GM20431 (cell line): ENCODE measurements around the gene CDCP1.
"Not testable (repeated sequence)": the region's sequence is repeated elsewhere in the genome, so short reads cannot be mapped to it uniquely, and the experiment has no call there.

ENCODE experiments used
- in situ Hi-C: fragments of 300-500 bp; cut with MseI, MboI; formaldehyde crosslinking; loops from one replicate; pipeline ENCODE4 v1.15.0; 2020; ENCODE audit warnings: low sequenced_read_pairs; ENCODE audit not compliant: unreplicated experiment

CDCP1 gene

DNA sequence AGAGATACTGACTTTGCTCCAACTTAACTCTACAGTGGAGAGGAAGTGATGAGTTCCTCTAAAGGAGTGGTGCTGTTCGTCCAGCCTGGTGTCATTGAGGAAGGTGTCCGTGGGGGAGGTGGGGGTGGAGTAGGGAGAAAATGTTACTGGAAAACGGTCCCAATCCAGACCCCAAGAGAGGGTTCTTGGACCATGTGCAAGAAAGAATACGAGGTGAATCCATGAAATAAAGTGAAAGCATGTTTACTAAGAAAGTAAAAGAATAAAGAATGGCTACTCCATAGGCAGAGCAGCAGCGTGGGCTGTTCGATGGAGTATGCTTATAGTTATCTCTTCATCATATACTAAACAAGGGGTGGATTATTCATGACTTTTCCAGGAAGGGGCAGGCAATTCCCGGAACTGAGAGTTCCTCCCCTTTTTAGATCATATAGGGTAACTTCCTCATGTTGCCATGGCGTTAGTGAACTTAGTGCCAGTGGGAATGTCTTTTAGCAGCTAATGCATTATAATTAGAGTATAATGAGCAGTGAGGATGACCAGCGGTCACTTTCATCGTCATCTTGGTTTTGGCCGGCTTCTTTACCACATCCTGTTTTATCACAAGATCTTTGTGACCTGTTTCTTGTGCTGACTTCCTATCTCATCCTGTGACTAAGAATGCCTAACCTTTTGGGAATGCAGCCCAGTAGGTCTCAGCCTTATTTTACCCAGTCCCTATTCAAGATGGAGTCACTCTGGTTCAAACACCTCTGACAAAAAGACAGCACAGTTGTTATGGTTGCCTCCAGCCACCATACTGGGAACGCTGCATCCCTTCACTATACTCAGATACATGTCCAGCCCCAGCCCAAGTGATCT, 81.4 kb downstream of the CDCP1 start:
- in situ Hi-C loops: no loop called here

DNA sequence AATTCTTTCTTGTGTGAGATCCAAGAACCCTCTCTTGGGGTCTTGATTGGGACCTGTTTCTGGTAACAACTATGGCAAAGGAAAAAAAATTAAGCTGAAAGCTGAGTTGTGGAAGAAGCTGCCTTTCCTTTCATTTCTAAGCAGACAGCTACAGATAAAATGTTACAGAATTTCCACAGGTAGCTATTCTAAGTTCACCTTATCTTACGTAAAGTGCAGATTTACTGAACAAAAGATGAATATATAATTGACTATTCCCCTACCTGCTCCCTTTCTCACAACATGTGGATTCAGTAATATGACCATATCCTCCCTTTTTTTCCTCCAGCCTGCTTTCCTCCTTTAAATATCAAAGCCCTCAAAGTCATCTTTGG, 83.5 kb downstream of the CDCP1 start:
- in situ Hi-C loops: no loop called here

- in situ Hi-C loops: no loop called here
These were observed 85.8 kb downstream of the CDCP1 start for GRCh38 chr3:45060165-45060892.

DNA sequence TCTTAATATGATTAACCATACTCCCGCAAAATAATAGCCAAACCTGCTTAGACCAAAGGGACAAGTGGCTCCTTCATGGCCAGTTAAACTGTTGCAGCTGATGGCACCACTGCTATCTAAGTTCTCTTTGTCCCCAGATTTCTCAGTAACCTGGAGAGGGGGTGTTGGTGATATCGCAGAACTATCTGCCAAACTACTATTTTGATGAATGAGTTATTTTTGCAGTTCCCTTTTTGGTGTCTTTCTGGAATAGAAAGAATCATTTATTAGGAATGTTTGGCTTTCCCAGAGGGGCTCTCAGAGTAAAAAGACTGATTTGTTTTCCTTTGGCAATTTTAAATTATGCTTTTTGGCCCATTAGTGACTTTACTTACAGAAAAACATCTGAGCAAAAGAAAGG, 87.0 kb downstream of the CDCP1 start:
- in situ Hi-C loops: no loop called here

DNA sequence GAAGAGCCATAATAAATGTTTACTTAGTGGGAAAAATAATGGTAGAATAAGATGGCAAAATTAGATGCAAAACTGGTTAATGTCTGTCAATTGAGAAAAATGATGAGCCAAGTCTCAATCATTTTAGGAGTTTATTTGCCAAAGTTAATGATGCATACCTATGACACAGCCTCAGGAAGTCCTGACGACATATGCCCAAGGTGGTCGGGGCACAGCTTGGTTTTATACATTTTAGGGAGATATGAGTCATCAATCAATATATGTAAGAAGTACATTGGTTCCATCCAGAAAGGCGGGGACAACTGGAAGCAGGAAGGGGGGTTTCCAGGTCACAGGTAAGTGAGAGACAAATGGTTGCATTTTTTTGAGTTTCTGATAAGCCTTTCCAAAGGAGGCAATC, 88.6 kb downstream of the CDCP1 start:
- in situ Hi-C loops: no loop called here

GRCh38 chr3:45056608-45057301, 89.4 kb downstream of the CDCP1 start:
- in situ Hi-C loops: no loop called here

DNA sequence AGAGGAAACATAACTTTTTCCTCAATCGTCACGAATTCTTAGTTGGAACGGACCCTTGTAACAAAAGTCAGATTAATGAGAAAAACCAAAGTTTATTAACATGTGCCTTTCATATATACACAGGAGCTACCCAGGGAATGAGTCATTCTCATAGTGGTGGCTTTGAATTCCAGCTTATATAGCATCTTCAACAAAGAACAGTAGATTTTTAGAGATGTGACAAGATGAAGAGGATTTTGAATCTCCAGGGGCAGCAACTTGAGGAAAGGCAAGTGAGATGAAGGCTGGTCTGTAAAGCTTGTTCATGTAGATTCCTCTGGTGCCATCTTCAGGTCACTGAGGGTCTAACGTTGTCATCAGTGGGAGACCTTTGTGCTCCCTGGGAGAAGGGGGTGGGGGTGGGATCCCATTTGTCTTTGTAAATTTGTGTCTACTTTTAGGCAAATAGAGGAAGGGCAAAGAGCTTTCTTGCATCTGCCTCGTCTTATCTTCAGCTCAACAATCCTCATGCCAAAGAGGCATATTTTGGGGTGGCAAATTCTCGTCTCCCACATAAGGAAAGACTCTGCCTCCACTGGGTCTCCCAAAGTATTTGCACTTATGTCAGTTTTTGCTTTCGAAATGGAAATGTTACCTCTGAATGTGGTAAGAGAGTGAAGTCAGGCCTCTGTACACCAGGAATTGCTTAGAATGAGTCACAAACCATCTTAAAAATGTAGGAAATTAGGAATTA, 90.6 kb downstream of the CDCP1 start:
- in situ Hi-C loops: no loop called here

GRCh38 chr3:45055032-45055410, 91.2 kb downstream of the CDCP1 start:
- in situ Hi-C loops: no loop called here

DNA sequence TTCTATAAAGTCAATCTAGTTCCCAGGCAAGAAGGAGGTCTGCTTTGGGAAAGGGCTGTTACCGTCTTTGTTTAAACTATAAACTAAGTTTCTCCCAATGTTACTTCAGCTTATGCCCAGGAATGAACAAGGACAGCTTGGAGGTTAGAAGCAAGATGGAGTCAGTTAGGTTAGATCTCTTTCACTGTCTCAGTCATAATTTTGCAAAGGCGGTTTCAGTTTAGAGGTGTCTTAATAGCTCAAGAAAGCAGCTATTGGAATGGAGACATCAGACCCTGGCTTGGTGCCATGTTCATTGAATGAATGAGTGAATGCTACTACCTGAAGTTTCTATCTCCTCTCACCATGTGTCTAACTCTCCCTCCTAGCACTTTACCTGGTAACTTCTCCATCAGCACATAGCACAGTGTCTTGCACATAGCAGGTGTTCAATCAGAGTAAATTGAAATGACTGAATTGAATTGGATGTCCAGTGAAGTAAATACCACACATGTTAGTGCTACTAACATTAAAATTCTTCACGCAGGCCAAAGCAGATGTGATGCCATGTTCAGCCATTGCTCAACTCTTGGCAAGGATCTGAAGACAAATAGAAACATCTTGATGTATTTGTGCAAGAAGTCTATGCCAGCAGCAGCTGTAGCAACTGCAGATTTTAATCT, 91.9 kb downstream of the CDCP1 start:
- in situ Hi-C loops: no loop called here

DNA sequence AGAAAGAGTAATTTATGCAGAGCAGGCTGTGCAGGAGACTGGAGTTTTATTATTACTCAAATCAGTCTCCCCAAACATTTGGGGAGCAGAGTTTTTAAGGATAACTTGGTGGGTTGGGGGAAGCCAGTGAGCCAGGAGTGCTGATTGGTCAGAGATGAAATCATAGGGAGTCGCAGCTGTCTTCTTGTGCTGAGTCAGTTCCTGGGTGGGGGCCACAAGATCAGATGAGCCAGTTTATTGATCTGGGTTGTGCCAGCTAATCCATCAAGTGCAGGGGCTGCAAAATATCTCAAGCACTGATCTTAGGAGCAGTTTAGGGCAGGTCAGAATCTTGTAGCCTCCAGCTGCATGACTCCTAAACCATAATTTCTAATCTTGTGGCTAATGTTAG, 92.4 kb downstream of the CDCP1 start:
- in situ Hi-C loops: not testable (repeated sequence)

- in situ Hi-C loops: no loop called here
These were observed 94.5 kb downstream of the CDCP1 start for GRCh38 chr3:45051685-45052084.

- in situ Hi-C loops: loop anchor here (25.0 kb wide), 1 partner anchor 437 kb away; no protein-coding TSS in a partner anchor
These were observed 96.4 kb downstream of the CDCP1 start for GRCh38 chr3:45049807-45050206.

- in situ Hi-C loops: loop anchor here (25.0 kb wide), 1 partner anchor 439 kb away; no protein-coding TSS in a partner anchor
These were observed 97.9 kb downstream of the CDCP1 start for GRCh38 chr3:45048244-45048643.

DNA sequence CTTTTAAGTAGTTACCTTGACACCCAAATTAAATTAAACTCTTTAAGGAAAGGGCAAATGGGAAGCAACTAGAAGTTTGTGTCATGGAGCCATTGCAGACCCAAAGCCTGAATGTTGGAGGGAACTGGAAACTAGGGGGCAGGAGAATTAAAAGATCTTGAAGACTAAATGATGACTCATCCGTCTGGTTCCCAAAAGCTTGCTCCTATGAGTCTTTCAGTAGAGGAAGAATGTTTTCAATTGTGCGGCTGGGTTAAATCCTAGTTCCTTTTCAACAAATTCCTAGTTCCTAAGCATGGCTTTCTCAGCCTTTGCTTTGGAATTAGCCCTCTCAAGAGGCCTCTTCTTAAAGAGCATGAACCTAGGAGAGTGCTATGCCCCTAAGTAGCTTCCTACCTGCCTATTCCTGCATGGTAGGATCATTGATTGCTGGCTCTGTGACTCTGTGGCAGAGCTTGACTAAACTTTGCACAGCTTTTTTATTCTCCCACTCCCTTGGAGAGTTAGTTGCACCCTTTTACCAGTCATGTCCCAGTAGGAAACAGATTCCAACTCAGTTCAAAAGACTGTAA, 102.4 kb downstream of the CDCP1 start:
- in situ Hi-C loops: loop anchor here (25.0 kb wide), 1 partner anchor 443 kb away; no protein-coding TSS in a partner anchor

DNA sequence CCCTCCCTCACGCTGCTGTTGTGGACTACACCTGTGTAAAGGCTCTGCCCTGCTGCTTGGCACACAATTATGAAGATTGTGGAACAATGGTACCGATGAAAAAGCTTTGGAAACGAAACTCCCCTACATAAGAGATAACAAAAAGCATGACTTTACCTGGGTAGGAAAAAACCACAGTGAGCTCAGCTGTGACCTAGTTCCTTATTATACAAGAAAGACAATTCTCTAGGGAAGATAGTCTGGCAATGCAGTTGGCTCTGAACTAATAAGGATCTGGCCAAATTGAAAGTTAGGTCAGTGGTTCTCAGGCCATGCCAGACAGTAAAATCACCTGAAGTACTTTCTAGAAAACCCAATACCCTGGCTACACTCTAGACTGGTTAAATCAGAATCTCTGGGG, 104.0 kb downstream of the CDCP1 start:
- in situ Hi-C loops: loop anchor here (25.0 kb wide), 1 partner anchor 445 kb away; no protein-coding TSS in a partner anchor

DNA sequence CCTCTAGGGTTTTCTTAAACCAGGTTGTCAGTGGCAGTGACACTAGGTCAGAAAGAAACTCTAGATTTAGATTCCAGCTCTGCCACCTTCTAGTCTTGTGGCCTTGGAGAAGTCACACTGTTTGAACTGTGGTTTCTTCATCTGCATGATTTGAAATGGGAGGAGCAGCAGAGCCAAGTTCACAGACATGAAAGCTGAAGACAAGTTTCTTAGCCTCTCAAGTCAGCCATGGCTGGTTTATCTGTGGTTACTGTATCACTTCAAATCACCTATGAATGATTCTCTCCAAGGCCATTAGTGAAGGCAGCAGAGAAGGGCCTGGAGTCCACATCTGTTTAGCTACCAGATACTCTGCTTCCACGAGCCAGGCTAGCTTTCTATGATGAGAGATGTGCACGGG, 104.5 kb downstream of the CDCP1 start:
- in situ Hi-C loops: loop anchor here (25.0 kb wide), 1 partner anchor 446 kb away; no protein-coding TSS in a partner anchor

DNA sequence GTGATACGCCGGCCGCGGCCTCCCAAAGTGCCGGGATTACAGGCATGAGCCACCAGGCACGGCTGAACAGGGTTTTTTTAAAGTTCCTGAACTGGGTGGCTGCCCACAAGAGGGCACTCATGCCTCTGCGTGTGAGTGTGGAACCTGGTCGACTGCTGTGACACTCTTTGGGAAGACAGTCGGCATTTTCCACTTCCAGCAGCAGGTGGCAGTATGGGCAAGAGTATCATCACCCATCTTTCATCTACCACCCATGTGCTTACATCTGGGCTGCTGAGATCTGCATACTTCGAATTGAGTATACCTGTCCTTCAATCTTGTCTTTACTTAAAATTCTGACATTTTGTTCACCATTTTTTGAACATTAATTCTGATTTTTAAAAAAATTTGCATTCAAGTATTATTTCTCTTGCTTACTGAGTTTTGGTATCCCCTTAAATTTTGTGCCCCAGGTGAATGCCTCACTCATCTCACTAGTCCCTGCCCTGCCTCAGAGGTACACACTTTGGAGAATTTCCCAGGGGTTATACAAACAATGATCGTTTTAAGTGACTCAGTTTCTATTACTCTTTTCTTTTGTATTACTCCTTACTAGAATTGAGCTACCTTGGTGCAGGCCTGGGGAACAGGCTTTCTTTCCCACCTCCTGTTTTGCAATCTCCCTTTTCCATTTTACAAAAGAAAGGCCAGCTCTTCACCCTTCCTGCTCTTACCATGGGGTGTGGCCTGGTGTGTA, 108.3 kb downstream of the CDCP1 start:
- in situ Hi-C loops: loop anchor here (5.0 to 25.0 kb wide), 2 partner anchors 174 to 449 kb away; no protein-coding TSS in a partner anchor
